Heart left ventricle (tissue), 13 donors: ENCODE data around the gene SULT1C4.
"Not testable (repeated sequence)": the region's sequence is repeated elsewhere in the genome, so short reads cannot be mapped to it uniquely, and the experiment has no call there.

Experiments
- POLR2A ChIP-seq, 2 donors: fragments of 450-650 bp; IDR thresholded peaks; one replicate each; pipeline ENCODE4 v1.6.1; 2017; ENCODE audit warnings: antibody characterized with exemption in 2 of 2, mild to moderate bottlenecking in 2 of 2, moderate library complexity in 2 of 2
- TF ChIP-seq, protein P1 (sequence below), 12 donors: fragments of 200-600 bp; sonication (generic) in 4 of 12; IDR thresholded peaks; one replicate each; pipeline versions ENCODE4 v1.5.0 to v1.8.0; 2018 to 2022; ENCODE audit warnings: antibody characterized with exemption in 12 of 12, mild to moderate bottlenecking in 5 of 12
- donor health status: ischemic (EF 13 %, LVEDD 7.1; RV severe dilation, severe dysfunction).
- donor health status: DM: no; HTN: yes; CAD: no.
- donor health status: DM: no; HTN: no; CAD: no.
- donor health status: ischemic (EF 25% LVEDD 6.9; RV normal size, moderate dysfunction).
- donor health status: ischemic (EF 25% LVEDD 5.7; RV mildly dilated, moderate dysfunction).
- donor health status: ischemic (EF 35%, LVEDD 5.7; RV mildly dilated, moderate dysfunction).
- donor health status: nonischemic (EF 11% LVEDD 7.7; RV severe dilation, severe dysfunction).
- donor health status: DM: yes; HTN: yes; CAD: no.
- donor health status: PGD.
- donor health status: ischemic (EF 29% LVEDD 5.4; RV normal size, mild dysfunction).
- donor health status: nonischemic (EF 23%, LVEDD 6.1; RV moderate dilation, normal function).

DNA sequence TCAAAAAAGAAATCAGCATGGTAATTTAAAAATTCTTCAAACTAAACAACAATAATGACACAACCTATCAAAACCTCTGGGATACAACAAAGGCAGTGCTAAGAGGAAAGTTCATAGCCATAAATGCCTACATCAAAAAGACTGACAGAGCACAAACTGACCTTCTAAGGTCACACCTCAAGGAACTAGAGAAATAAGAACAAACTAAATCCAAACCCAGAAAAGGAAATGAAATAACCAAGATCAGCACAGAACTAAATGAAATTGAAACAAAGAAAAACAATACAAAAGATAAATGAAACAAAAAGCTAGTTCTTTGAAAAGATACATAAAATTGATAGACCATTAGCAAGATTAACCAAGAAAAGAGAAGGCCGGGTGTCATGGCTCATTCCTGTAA, 18.4 kb upstream of the SULT1C4 start:
- TF ChIP-seq, protein P1, sequence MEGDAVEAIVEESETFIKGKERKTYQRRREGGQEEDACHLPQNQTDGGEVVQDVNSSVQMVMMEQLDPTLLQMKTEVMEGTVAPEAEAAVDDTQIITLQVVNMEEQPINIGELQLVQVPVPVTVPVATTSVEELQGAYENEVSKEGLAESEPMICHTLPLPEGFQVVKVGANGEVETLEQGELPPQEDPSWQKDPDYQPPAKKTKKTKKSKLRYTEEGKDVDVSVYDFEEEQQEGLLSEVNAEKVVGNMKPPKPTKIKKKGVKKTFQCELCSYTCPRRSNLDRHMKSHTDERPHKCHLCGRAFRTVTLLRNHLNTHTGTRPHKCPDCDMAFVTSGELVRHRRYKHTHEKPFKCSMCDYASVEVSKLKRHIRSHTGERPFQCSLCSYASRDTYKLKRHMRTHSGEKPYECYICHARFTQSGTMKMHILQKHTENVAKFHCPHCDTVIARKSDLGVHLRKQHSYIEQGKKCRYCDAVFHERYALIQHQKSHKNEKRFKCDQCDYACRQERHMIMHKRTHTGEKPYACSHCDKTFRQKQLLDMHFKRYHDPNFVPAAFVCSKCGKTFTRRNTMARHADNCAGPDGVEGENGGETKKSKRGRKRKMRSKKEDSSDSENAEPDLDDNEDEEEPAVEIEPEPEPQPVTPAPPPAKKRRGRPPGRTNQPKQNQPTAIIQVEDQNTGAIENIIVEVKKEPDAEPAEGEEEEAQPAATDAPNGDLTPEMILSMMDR (IDR thresholded peaks at IDR 0.05) = not testable (repeated sequence)
- not testable (repeated sequence) for TF ChIP-seq POLR2A (IDR thresholded peaks at IDR 0.05)
